Hematopoietic multipotent progenitor cell treated with erythropoietin and hydrocortisone succinate and interleukin-3 and kit ligand, for 17 days (in vitro differentiated cells): Measurements from ENCODE around the gene PITPNC1.
"Not testable (repeated sequence)": the region's sequence is repeated elsewhere in the genome, so short reads cannot be mapped to it uniquely, and the experiment has no call there.

ENCODE experiments used
- DNase-seq: peaks from one replicate; pipeline ENCODE4 v3.0.0-alpha.2; 2015; ENCODE audit warnings: low spot score

PITPNC1 gene

GRCh38 chr17:67401106-67401505 is 24.0 kb downstream of the PITPNC1 start:
- no peak for DNase-seq

GRCh38 chr17:67401598-67402504 is 24.8 kb downstream of the PITPNC1 start:
- DNase-seq: no peak

- DNase-seq: no peak
Observed at GRCh38 chr17:67403065-67403464, 26.0 kb downstream of the PITPNC1 start.

- DNase-seq: no peak
Observed at GRCh38 chr17:67403483-67403882, 26.4 kb downstream of the PITPNC1 start.

- DNase-seq: not testable (repeated sequence)
Observed at GRCh38 chr17:67408455-67408830, 31.4 kb downstream of the PITPNC1 start.

- no peak for DNase-seq
Observed at GRCh38 chr17:67411397-67411796, 34.3 kb downstream of the PITPNC1 start.

GRCh38 chr17:67412032-67412431 is 35.0 kb downstream of the PITPNC1 start:
- DNase-seq: no peak

GRCh38 chr17:67412941-67413340 is 35.9 kb downstream of the PITPNC1 start:
- no peak for DNase-seq

GRCh38 chr17:67413388-67413787 is 36.3 kb downstream of the PITPNC1 start:
- no peak for DNase-seq

- no peak for DNase-seq
Observed at GRCh38 chr17:67414130-67414529, 37.0 kb downstream of the PITPNC1 start.

- no peak for DNase-seq
Observed at GRCh38 chr17:67414559-67414958, 37.5 kb downstream of the PITPNC1 start.

- no peak for DNase-seq
Observed at GRCh38 chr17:67415291-67415690, 38.2 kb downstream of the PITPNC1 start.

GRCh38 chr17:67417507-67417906 is 40.4 kb downstream of the PITPNC1 start:
- DNase-seq: no peak

GRCh38 chr17:67420994-67421393 is 43.9 kb downstream of the PITPNC1 start:
- DNase-seq: no peak

- DNase-seq: no peak
Observed at GRCh38 chr17:67421869-67422273, 44.8 kb downstream of the PITPNC1 start.

- not testable (repeated sequence) for DNase-seq
Observed at GRCh38 chr17:67422296-67422695, 45.2 kb downstream of the PITPNC1 start.

GRCh38 chr17:67422897-67423296 is 45.8 kb downstream of the PITPNC1 start:
- DNase-seq: no peak

- no peak for DNase-seq
Observed at GRCh38 chr17:67425571-67426160, 48.6 kb downstream of the PITPNC1 start.

- no peak for DNase-seq
Observed at GRCh38 chr17:67427424-67427823, 50.3 kb downstream of the PITPNC1 start.

GRCh38 chr17:67430515-67430914 is 53.4 kb downstream of the PITPNC1 start:
- not testable (repeated sequence) for DNase-seq

- no peak for DNase-seq
Observed at GRCh38 chr17:67431249-67432015, 54.4 kb downstream of the PITPNC1 start.

GRCh38 chr17:67433248-67433924 is 56.3 kb downstream of the PITPNC1 start:
- DNase-seq: no peak
